ENCODE results near the gene TBX2. TPM values are rescaled to one million over a fixed set of nuclear protein-coding genes. Genes with fewer than 3 reads are reported as not detected.

TBX2 gene
- total RNA-seq, 4 donors from 2014 or later, result 19.0 to 33.6 (median 22.8) TPM

DNA sequence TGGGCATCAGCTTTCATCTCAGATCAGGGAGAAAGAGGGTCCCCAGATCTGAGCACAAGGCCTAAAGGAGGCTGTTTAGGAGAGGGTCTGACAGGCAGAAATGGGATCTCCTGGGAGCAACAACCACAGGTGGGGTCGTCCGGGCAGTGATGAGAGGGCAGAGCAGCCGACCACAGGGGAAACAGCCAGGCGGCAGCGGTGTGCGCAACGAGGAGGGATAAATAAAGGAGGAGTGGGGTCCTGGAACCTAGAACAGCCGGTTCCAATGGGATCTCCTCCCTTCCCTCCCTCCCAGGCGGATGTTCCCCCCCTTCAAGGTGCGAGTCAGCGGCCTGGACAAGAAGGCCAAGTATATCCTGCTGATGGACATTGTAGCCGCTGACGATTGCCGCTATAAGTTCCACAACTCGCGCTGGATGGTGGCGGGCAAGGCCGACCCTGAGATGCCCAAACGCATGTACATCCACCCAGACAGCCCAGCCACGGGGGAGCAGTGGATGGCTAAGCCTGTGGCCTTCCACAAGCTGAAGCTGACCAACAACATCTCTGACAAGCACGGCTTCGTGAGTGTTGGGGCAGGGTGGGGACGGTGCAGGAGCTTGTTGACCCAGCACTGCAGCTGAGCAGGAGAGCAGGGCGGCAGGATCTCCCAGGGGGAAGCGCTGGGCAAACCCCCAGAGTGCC lies 1.9 kb downstream of the TBX2 start:
- H3K4me1 ChIP-seq, result peaks cover 0 to 95% (median 30%) of the 10 kb centered on the region in 3 donors
- H3K27me3 ChIP-seq, result peaks cover 93% of the 10 kb centered on the region
- WGBS, 2 donors (ENCODE audit: low coverage in 1 of 2), result 69 to 74% methylated on average over 8 to 14 of the region's 25 CpGs
- no peak for ATAC-seq
- peak overlapping the region; percentile 2 to 93 (median 52) for H3K27ac ChIP-seq
- no peaks in the 10 kb centered on the region for H3K9me3 ChIP-seq
- H3K36me3 ChIP-seq, result peaks cover 0 to 34% of the 10 kb centered on the region in 2 donors
- TF ChIP-seq POLR2A (IDR thresholded peaks at IDR 0.05) (no peak), EP300 (IDR thresholded peaks at IDR 0.05) (no peak), POLR2AphosphoS5 (IDR thresholded peaks at IDR 0.05) (no peak)
- TF ChIP-seq, protein P1, sequence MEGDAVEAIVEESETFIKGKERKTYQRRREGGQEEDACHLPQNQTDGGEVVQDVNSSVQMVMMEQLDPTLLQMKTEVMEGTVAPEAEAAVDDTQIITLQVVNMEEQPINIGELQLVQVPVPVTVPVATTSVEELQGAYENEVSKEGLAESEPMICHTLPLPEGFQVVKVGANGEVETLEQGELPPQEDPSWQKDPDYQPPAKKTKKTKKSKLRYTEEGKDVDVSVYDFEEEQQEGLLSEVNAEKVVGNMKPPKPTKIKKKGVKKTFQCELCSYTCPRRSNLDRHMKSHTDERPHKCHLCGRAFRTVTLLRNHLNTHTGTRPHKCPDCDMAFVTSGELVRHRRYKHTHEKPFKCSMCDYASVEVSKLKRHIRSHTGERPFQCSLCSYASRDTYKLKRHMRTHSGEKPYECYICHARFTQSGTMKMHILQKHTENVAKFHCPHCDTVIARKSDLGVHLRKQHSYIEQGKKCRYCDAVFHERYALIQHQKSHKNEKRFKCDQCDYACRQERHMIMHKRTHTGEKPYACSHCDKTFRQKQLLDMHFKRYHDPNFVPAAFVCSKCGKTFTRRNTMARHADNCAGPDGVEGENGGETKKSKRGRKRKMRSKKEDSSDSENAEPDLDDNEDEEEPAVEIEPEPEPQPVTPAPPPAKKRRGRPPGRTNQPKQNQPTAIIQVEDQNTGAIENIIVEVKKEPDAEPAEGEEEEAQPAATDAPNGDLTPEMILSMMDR (IDR thresholded peaks at IDR 0.05), result no peak
- peak overlapping the region; percentile 48 to 57 for H3K4me3 ChIP-seq

DNA sequence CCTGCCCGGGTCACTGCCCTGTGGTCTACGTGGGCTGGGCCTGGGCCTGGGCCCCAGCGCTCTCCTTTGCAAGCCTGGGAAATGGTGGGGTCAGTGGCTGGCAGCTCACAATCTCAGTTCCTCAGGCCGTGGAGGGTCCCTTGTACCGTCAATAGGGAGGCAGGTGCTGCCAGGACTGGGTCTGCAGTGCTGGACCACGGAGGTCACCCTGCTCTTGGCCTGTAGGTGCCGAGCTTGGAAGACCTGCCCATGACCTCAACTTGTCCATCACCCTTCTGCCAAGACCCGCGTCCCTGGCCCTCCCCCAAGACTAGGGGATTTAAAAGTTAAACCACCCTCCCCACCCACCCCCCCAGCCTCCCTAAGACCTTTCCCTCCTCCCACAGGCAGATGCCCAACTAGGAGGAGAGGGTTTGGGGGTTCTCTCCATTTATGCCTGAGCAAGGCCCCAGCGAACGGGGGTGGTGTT lies 2.5 kb downstream of the TBX2 start:
- Histone ChIP-seq H3K27me3 (peaks cover 87% of the 10 kb centered on the region), H3K4me1 (peaks cover 0 to 95% (median 27%) of the 10 kb centered on the region in 3 donors), H3K36me3 (peaks cover 0 to 34% of the 10 kb centered on the region in 2 donors), H3K9me3 (no peaks in the 10 kb centered on the region), H3K4me3 (peak overlapping the region in 1 of 2 donors; percentile 57), H3K27ac (peak overlapping the region in 3 of 4 donors; percentile 25 to 93 (median 80))
- WGBS, 2 donors (ENCODE audit: low coverage in 1 of 2), result 70% methylated on average over 2 of the region's 11 CpGs; no CpG with 5 or more reads in 1 of the 2 donors
- TF ChIP-seq EP300 (IDR thresholded peaks at IDR 0.05) (no peak), POLR2A (IDR thresholded peaks at IDR 0.05) (no peak), POLR2AphosphoS5 (IDR thresholded peaks at IDR 0.05) (no peak)
- TF ChIP-seq, protein P1 (IDR thresholded peaks at IDR 0.05), result no peak
- ATAC-seq, result no peak

DNA sequence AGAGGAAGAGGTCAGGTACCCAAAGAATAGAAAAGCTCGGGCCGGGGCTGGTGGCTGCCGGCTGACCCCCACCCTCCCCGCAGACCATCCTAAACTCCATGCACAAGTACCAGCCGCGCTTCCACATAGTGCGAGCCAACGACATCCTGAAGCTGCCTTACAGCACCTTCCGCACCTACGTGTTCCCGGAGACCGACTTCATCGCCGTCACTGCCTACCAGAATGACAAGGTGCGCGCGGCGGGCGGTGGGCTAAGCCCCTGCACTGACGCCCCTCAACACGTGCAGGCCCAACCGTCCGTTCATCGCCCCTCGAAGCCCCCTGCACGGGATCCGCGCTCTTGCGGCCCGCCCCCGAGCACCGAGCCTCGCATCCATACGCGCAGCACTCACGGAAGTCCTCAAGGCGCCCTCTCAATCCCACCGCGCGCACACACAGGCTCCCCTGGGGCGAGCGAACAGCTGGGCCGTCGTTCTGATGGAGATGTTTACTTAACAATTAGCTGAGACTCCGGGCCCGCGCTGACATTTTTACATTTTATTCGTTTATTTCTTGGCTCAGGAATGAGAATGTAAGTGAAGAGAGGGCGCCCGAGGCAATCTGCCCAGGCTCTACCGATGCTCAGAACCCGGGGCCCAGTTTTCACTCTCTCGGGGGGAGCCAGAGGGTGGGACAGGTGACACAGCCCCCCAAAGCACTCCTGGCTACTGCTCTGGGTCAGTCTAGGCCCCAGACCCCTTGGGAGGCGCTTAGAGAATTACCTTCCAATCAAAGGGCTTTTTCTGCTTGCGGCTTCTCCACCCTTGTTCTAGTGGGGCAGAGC lies 3.5 kb downstream of the TBX2 start:
- Histone ChIP-seq H3K36me3 (peaks cover 0 to 38% of the 10 kb centered on the region in 2 donors), H3K27me3 (peaks cover 83% of the 10 kb centered on the region), H3K27ac (peak overlapping the region in 3 of 4 donors; percentile 3 to 93 (median 57)), H3K4me3 (peak overlapping the region in 1 of 2 donors; percentile 57), H3K9me3 (no peaks in the 10 kb centered on the region), H3K4me1 (peaks cover 0 to 95% (median 21%) of the 10 kb centered on the region in 3 donors)
- TF ChIP-seq POLR2A (IDR thresholded peaks at IDR 0.05) (no peak), POLR2AphosphoS5 (IDR thresholded peaks at IDR 0.05) (no peak), EP300 (IDR thresholded peaks at IDR 0.05) (no peak)
- TF ChIP-seq, protein P1 (IDR thresholded peaks at IDR 0.05), result no peak
- no peak for ATAC-seq
- WGBS, 2 donors (ENCODE audit: low coverage in 1 of 2), result 29 to 75% methylated on average over 4 to 11 of the region's 55 CpGs

DNA sequence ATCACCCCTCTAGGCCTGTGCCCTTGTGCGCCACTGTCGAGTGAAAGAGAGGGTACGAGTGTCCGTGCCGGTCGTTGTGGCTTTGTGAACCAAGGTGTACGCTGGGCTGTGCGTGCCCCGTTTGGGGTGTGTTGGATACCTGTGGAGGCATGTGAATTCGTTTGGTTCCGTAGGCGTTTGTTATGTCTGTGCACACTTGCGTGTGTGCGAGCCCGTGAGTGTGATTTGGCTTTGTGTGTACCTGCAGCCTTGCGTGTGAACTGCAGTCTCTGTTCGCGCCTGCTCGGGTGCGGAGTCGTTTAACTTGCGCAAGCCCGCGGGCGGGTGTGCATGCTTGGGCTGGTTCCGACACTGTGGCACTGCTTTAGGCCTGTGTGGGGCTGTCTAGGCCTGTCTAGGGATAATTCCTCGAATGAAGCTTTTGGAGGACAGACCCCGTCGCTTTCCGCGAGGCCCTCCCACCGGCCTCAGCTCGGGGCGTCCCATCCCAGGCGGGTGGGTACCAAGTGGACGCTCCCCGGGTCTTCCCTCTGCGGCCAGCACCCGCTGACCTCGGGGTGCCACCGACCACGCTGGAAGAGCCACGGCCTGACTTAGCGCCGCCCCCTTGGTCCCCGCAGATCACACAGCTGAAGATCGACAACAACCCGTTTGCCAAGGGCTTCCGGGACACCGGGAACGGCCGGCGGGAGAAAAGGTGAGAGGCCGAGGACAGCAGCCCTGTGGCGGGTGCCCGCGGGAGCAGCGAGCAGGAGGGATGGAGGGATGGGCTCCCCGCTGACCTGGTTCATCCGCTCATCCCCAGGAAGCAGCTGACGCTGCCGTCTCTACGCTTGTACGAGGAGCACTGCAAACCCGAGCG lies 4.4 kb downstream of the TBX2 start:
- H3K27me3 ChIP-seq, result peaks cover 78% of the 10 kb centered on the region
- no peaks in the 10 kb centered on the region for H3K9me3 ChIP-seq
- ATAC-seq, result no peak
- H3K4me1 ChIP-seq, result peaks cover 0 to 95% (median 20%) of the 10 kb centered on the region in 3 donors
- TF ChIP-seq POLR2AphosphoS5 (IDR thresholded peaks at IDR 0.05) (no peak), POLR2A (IDR thresholded peaks at IDR 0.05) (no peak), EP300 (IDR thresholded peaks at IDR 0.05) (no peak)
- TF ChIP-seq, protein P1 (IDR thresholded peaks at IDR 0.05), result no peak
- H3K27ac ChIP-seq, result peak overlapping the region in 3 of 4 donors; percentile 3 to 94 (median 57)
- WGBS, 2 donors (ENCODE audit: low coverage in 1 of 2), result 41 to 43% methylated on average over 10 to 18 of the region's 66 CpGs
- H3K4me3 ChIP-seq, result peak overlapping the region in 1 of 2 donors; percentile 57
- H3K36me3 ChIP-seq, result peaks cover 0 to 42% of the 10 kb centered on the region in 2 donors
